ENCODE results near the gene KLHL28.
A peak's percentile ranks its signal among the peaks of the same experiment; 100 is the strongest.

The KLHL28 gene

GRCh38 chr14:44968714-44969113, 7.0 kb upstream of the KLHL28 start:
- ATAC-seq = no peak
- TF ChIP-seq ZNF8 (CRISPR knock-in tag; IDR thresholded peaks at IDR 0.05) = no peak
- TF ChIP-seq CSDC2 (CRISPR knock-in tag; IDR thresholded peaks at IDR 0.05) = no peak
- TF ChIP-seq ARNTL (CRISPR knock-in tag; IDR thresholded peaks at IDR 0.05; ENCODE audit: borderline replicate concordance, low read depth) = no peak
- TF ChIP-seq PATZ1 (CRISPR knock-in tag; IDR thresholded peaks at IDR 0.05; ENCODE audit: borderline replicate concordance) = no peak

GRCh38 chr14:44966601-44967336, 5.0 kb upstream of the KLHL28 start:
- TF ChIP-seq GLIS3 (CRISPR knock-in tag; IDR thresholded peaks at IDR 0.05) (no peak), ZFP30 (CRISPR knock-in tag; IDR thresholded peaks at IDR 0.05) (no peak), ZNF565 (CRISPR knock-in tag; conservative IDR thresholded peaks at IDR 0.05; ENCODE audit: low read depth) (no peak), PATZ1 (CRISPR knock-in tag; IDR thresholded peaks at IDR 0.05; ENCODE audit: borderline replicate concordance) (no peak), TOX (CRISPR knock-in tag; IDR thresholded peaks at IDR 0.05; ENCODE audit: borderline replicate concordance) (no peak), ZNF8 (CRISPR knock-in tag; IDR thresholded peaks at IDR 0.05) (no peak), TCF4 (CRISPR knock-in tag; IDR thresholded peaks at IDR 0.05; ENCODE audit: borderline replicate concordance) (no peak), OSR1 (CRISPR knock-in tag; IDR thresholded peaks at IDR 0.05) (no peak), TSHZ2 (CRISPR knock-in tag; IDR thresholded peaks at IDR 0.05) (no peak), SNAI2 (CRISPR knock-in tag; IDR thresholded peaks at IDR 0.05) (no peak), PPARA (CRISPR knock-in tag; IDR thresholded peaks at IDR 0.05; ENCODE audit: borderline replicate concordance) (no peak), CSRNP3 (CRISPR knock-in tag; IDR thresholded peaks at IDR 0.05) (no peak), RARB (CRISPR knock-in tag; IDR thresholded peaks at IDR 0.05) (no peak), ISL1 (CRISPR knock-in tag; IDR thresholded peaks at IDR 0.05) (no peak)
- ATAC-seq = no peak

- ATAC-seq = peak; percentile 5; the same call in 2 of the 3 replicates
Observed at GRCh38 chr14:44963775-44964380, 2.1 kb upstream of the KLHL28 start.

More at GRCh38 chr14:44963775-44964380, 2.1 kb upstream of the KLHL28 start:
- TF ChIP-seq CREB5 (CRISPR knock-in tag; IDR thresholded peaks at IDR 0.05; ENCODE audit: low read depth) (no peak), ZFP30 (CRISPR knock-in tag; IDR thresholded peaks at IDR 0.05) (no peak), TCF4 (CRISPR knock-in tag; IDR thresholded peaks at IDR 0.05; ENCODE audit: borderline replicate concordance) (no peak), ZNF70 (CRISPR knock-in tag; IDR thresholded peaks at IDR 0.05) (no peak), GLIS3 (CRISPR knock-in tag; IDR thresholded peaks at IDR 0.05) (no peak), ZFP3 (CRISPR knock-in tag; IDR thresholded peaks at IDR 0.05) (no peak), ARNTL (CRISPR knock-in tag; IDR thresholded peaks at IDR 0.05; ENCODE audit: borderline replicate concordance, low read depth) (no peak), CSDC2 (CRISPR knock-in tag; IDR thresholded peaks at IDR 0.05) (no peak), TSHZ2 (CRISPR knock-in tag; IDR thresholded peaks at IDR 0.05) (no peak), PPARA (CRISPR knock-in tag; IDR thresholded peaks at IDR 0.05; ENCODE audit: borderline replicate concordance) (no peak), ISL1 (CRISPR knock-in tag; IDR thresholded peaks at IDR 0.05) (no peak), BACH2 (CRISPR knock-in tag; IDR thresholded peaks at IDR 0.05; ENCODE audit: borderline replicate concordance) (no peak), POU6F1 (CRISPR knock-in tag; IDR thresholded peaks at IDR 0.05; ENCODE audit: borderline replicate concordance, low read depth) (no peak)

All from SK-N-SH treated with all-trans-retinoic acid at 6 μM for 48 hours (cell line).